Effector memory CD8-positive, alpha-beta T cell (primary cell): Measurements from ENCODE around the gene HLA-DQA1.
"Not testable (repeated sequence)": the region's sequence is repeated elsewhere in the genome, so short reads cannot be mapped to it uniquely, and the experiment has no call there.

Experiments
- ATAC-seq: fragments of 150-1000 bp; cut with Tn5 transposase; replicated peaks from 2 replicates; pipeline ENCODE4 v1.10.0; 2021; ENCODE audit warnings: mild to moderate bottlenecking, moderate library complexity
- DNase-seq, 3 experiments: peaks; one replicate each; pipeline ENCODE4 v3.0.0; 2021
- H3K27ac Mint-ChIP-seq, 2 donors: one replicate each; pipeline ENCODE4 v1.8.0; 2022; ENCODE audit warnings: mild to moderate bottlenecking in 2 of 2, mixed read lengths in 2 of 2, moderate library complexity in 2 of 2
- H3K27me3 Mint-ChIP-seq, 2 donors: one replicate each; pipeline ENCODE4 v1.8.0; 2022; ENCODE audit warnings: mixed read lengths in 2 of 2
- H3K36me3 Mint-ChIP-seq: one replicate; pipeline ENCODE4 v1.8.0; 2022; ENCODE audit warnings: mild to moderate bottlenecking, moderate library complexity, mixed read lengths; ENCODE audit not compliant: insufficient read depth
- H3K4me1 Mint-ChIP-seq, 2 donors: one replicate each; pipeline ENCODE4 v1.8.0; 2022; ENCODE audit warnings: low read depth in 2 of 2, mixed read lengths in 2 of 2
- H3K4me3 Mint-ChIP-seq, 2 donors: one replicate each; pipeline ENCODE4 v1.8.0; 2022; ENCODE audit warnings: mild to moderate bottlenecking in 2 of 2, mixed read lengths in 2 of 2, moderate library complexity in 2 of 2
- H3K9me3 Mint-ChIP-seq, 2 donors: one replicate each; pipeline ENCODE4 v1.8.0; 2022; ENCODE audit warnings: mixed read lengths in 2 of 2

The HLA-DQA1 gene

DNA sequence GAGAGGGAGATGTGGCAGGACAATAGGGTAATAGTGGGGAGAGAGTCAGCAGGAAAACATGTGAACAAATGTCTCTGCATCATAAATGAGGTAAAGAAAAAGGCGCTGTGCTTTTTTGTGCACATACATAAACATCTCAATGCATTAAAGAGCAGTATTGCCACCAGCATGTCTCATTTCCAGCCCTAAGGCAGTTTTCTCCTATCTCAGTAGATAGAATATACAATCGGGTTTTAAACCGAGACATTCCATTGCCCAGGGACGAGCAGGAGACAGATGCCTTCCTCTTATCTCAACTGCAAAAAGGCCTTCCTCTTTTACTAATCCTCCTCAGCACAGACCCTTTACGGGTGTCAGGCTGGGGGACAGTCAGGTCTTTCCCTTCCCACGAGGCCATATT is 20.1 kb downstream of the HLA-DQA1 start:
- not testable (repeated sequence) for H3K9me3 Mint-ChIP-seq, H3K27ac Mint-ChIP-seq, H3K4me3 Mint-ChIP-seq, DNase-seq, ATAC-seq, H3K27me3 Mint-ChIP-seq
- peaks cover 12% of the 10 kb centered on the region for H3K36me3 Mint-ChIP-seq
- peaks cover 3 to 10% of the 10 kb centered on the region in 2 donors for H3K4me1 Mint-ChIP-seq

DNA sequence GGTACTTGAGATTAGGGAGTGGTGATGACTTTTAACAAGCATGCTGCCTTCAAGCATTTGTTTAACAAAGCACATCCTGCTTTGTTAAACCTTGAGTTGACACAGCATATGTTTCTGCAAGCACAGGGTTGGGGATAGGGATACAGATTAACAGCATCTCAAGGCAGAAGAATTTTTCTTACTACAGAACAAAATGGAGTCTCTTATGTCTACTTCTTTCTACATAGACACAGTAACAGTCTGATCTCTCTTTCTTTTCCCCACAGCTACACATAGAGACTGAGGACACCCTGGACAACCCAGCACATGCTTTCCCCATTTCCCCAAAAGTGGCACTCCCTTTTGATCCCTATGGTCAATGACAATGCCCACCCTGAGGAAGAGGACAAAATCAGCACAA is 20.6 kb downstream of the HLA-DQA1 start:
- DNase-seq, ATAC-seq, H3K27me3 Mint-ChIP-seq, H3K9me3 Mint-ChIP-seq, H3K4me3 Mint-ChIP-seq: not testable (repeated sequence)
- Mint-ChIP-seq H3K27ac (peak overlapping the region; percentile 11 to 55), H3K36me3 (peaks cover 17% of the 10 kb centered on the region), H3K4me1 (peaks cover 3 to 13% of the 10 kb centered on the region in 2 donors)

DNA sequence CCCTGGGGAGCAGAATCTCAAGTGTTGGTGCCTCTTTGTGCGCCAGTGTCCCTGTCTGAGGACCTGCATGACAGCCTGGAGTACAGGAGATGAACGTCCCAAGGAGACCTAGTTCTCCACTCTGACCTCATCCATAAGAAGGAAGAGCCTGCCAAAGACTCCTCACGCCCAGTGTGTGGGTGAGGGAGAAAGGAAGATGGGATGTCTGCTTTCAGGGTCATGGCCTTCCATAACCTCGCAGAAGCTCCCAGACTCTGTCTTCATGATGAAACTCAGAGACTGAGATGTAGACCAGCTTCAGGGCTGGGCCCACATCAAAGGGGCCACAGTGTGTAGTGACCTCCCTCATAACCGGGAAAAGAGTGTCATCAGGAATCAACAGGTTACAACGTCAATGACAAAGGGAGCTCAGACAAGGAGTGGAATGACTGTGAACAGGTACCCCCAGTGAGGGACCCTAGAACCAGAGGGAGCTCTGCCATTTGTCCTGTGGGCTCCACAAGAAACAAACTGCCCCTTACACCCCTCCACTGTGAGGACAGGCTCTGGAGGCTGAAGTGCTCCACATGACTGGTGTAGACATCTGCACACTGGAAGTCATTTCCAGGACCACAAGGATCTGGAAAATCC is 21.2 kb downstream of the HLA-DQA1 start:
- Mint-ChIP-seq H3K4me3 (no peak overlapping the region), H3K27me3 (no peaks in the 10 kb centered on the region), H3K4me1 (peaks cover 3 to 18% of the 10 kb centered on the region in 2 donors), H3K36me3 (peaks cover 19% of the 10 kb centered on the region), H3K9me3 (no peaks in the 10 kb centered on the region), H3K27ac (peak overlapping the region; percentile 11 to 55)
- ATAC-seq (no peak), DNase-seq (no peak)

DNA sequence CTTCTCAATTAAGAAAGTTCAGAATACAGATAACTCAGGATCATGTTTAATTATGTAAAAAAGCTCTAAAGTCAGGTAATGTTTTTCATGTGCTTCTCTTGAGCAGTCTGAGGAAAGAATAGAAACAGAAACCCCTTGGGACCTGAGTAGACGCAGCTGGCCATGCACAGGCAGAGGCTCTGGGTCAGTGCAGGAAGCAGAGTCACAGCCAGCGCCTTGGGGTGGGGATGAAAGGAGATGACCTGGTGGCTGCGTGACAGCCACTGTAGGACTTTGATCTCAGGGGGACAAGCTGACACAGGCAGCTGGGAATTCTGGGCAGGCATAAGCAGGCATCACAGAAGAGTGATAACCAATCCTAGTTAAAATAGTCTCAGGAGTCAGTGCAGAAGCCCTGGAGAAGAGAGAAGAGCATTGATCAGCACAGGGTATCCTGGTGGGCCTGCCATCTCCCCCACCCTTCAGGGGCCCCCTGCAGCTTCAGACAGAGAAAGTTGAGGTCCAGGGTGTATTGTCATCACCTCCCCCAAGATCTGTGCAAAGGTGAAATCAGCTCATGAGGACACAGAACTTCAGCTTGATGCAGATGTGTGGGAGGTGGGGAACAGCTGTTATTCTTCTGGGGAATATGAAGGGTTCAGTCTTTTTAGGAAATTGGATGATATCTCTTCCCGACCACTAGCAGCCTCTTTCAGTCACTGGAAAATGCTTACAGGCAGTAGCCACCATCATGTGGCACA is 22.8 kb downstream of the HLA-DQA1 start:
- peak overlapping the region in 1 of 2 donors; percentile 65 for H3K27ac Mint-ChIP-seq
- DNase-seq = no peak
- H3K4me3 Mint-ChIP-seq = peak overlapping the region in 1 of 2 donors; percentile 9
- peaks cover 9 to 32% of the 10 kb centered on the region in 2 donors for H3K4me1 Mint-ChIP-seq
- peaks cover 30% of the 10 kb centered on the region for H3K36me3 Mint-ChIP-seq
- no peaks in the 10 kb centered on the region for H3K9me3 Mint-ChIP-seq
- H3K27me3 Mint-ChIP-seq = no peaks in the 10 kb centered on the region
- ATAC-seq = no peak

DNA sequence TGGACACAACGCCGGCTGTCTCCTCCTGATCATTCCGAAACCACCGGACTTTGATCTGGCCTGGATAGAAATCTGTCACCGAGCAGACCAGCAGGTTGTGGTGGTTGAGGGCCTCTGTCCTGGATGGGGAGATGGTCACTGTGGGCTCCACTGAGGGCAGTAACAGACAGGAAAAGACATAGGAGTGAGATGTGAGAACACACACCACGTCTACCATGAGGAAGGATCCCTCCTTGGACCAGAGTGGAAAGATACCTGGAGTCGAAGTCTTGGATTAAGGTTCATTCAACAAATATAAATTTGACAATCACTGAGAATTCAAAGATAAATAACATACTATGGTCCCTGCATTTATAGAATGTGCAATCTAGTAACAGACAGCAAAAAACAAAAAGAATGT is 24.9 kb downstream of the HLA-DQA1 start:
- Mint-ChIP-seq H3K4me3 (no peak overlapping the region), H3K27ac (peak overlapping the region in 1 of 2 donors; percentile 15), H3K27me3 (peaks cover 0 to 12% of the 10 kb centered on the region in 2 donors), H3K9me3 (no peaks in the 10 kb centered on the region), H3K4me1 (peaks cover 28 to 49% of the 10 kb centered on the region in 2 donors), H3K36me3 (peaks cover 48% of the 10 kb centered on the region)
- DNase-seq = no peak
- no peak for ATAC-seq

DNA sequence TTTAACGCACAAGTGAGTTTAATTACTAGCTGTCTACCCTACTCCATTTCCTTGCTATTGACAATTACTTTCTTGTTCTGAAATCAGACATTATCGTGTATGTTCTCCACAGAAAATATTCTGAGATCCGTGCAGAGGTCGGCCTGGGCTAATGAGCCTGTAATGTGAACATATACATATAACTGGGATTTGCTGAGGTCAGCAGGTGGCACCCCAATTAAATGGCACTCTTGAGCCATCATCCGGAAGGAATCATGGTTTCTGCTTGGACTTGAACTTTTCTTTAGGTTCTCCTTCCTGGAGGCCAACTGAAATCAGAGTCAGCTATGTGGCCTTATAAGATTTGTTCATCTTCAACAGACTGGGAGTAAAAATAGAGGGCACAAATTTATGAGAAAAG is 25.6 kb downstream of the HLA-DQA1 start:
- peak overlapping the region in 1 of 2 donors; percentile 90 for H3K4me3 Mint-ChIP-seq
- no peaks in the 10 kb centered on the region for H3K9me3 Mint-ChIP-seq
- ATAC-seq = no peak
- peaks cover 28 to 56% of the 10 kb centered on the region in 2 donors for H3K4me1 Mint-ChIP-seq
- peaks cover 48% of the 10 kb centered on the region for H3K36me3 Mint-ChIP-seq
- peak overlapping the region in 1 of 2 donors; percentile 11 for H3K27ac Mint-ChIP-seq
- peaks cover 0 to 12% of the 10 kb centered on the region in 2 donors for H3K27me3 Mint-ChIP-seq
- DNase-seq = no peak

DNA sequence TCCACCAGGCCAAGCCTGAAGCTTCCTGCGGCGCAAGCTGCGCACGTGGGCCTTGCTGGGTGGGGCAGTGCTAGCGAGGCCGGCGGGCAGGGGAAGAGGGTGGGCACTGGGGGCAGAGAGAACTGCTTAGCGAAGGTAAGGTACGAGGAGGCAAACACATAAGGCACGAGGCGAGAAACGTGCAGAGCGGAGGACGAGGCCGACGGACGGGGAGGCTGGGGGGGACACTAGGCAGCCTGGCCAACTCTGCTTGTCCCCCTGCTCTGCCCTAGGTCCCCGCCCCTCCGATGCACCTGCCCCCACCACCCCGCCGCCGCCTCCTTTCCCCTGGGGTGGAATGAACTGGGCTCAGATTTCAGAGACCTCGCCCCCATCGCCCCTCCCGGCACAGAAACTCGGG is 27.1 kb downstream of the HLA-DQA1 start:
- peaks cover 33 to 67% of the 10 kb centered on the region in 2 donors for H3K4me1 Mint-ChIP-seq
- H3K9me3 Mint-ChIP-seq = no peaks in the 10 kb centered on the region
- peaks cover 0 to 12% of the 10 kb centered on the region in 2 donors for H3K27me3 Mint-ChIP-seq
- ATAC-seq (no peak), DNase-seq (no peak)
- peaks cover 48% of the 10 kb centered on the region for H3K36me3 Mint-ChIP-seq
- H3K4me3 Mint-ChIP-seq = peak overlapping the region; percentile 86 to 90
- H3K27ac Mint-ChIP-seq = peak overlapping the region; percentile 85 to 93

DNA sequence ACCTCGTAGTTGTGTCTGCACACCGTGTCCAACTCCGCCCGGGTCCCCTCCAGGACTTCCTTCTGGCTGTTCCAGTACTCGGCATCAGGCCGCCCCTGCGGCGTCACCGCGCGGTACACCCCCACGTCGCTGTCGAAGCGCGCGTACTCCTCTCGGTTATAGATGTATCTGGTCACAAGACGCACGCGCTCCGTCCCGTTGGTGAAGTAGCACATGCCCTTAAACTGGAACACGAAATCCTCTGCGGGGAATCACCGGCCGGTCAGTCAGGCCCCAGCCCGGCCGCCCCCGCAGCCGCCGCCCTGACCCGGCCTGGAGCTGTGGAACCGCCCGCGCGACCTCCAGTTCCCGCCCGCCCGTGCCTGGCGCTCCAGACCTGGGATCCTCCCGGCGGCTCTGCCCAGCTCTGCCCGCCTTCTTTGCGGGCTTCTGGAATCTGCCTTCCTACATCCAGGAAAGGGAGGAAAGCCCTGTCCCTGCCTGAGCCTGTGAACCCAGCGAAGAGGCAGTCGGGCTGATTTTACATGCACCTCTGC is 27.7 kb downstream of the HLA-DQA1 start:
- peaks cover 0 to 12% of the 10 kb centered on the region in 2 donors for H3K27me3 Mint-ChIP-seq
- peaks cover 44% of the 10 kb centered on the region for H3K36me3 Mint-ChIP-seq
- H3K4me1 Mint-ChIP-seq = peaks cover 31 to 66% of the 10 kb centered on the region in 2 donors
- DNase-seq (peak; percentile 33 to 65 (median 41)), ATAC-seq (peak; percentile 43)
- peak overlapping the region; percentile 86 to 90 for H3K4me3 Mint-ChIP-seq
- H3K27ac Mint-ChIP-seq = peak overlapping the region; percentile 85 to 93
- H3K9me3 Mint-ChIP-seq = no peaks in the 10 kb centered on the region

DNA sequence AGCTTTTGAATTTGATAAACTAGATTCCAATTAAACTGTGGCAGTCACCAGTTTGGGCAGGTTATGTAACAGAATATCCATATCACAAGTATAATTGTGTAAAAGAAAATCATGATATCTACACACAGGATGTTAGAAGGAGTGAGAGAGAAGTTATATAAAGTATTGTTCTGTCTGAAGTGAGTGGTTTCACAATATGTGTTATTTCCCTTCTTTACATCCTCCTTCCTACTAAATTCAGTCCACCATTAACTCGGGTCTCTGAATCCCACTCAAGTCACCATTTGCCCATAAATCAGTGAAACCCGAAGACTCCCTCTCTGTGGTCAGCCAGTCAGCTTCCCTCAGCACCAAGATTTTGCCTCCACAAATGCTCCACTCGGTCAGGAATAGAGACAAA is 28.5 kb downstream of the HLA-DQA1 start:
- H3K4me1 Mint-ChIP-seq = peaks cover 30 to 63% of the 10 kb centered on the region in 2 donors
- ATAC-seq = peak; percentile 18

DNA sequence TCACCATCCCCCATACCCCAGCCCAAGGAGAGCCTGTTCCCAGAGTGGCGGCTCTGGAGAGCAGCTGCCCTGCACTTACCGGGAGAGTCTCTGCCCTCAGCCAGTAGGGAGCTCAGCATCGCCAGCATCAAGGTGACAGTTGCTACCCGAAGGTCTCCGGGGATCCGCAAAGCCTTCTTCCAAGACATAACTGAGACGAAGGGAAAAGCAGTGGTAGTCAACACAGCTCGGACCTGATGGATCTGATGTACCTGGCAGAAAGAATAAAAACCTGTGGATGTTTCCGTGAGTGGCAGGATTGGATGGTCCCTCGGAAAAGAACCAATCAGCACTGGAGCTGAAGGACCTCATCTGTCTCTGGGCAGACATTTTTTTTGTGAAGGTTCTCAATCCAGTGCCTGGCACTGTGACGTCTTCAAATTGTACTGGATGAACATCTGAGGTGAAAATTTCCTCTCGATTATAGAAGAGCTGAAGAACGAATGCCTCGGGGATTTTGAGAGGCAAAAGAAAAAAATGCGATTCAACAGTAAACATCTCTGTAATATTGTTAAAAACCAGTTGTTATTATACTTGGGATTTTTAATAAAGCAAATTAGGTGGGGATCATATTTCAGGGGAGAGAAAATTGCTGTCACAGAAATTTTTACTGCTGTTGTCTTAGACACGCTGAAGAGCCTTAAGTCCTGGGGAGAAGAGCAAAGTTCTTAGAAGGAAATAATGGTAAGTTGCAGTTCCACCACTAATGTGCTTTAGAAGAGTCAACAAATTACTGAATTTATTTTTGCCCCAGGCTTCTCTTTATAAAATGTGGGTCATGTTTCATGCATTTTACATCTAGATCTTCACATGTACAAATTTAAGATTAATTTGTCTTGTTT is 29.5 kb downstream of the HLA-DQA1 start, which contains the start of gene HLA-DQB1:
HLA-DQB1 (minus strand) TSS at position 238 of the 881 bp plus-strand sequence; CDS start at position 188, 50 bp downstream.
- Mint-ChIP-seq H3K9me3 (no peaks in the 10 kb centered on the region), H3K36me3 (peaks cover 36% of the 10 kb centered on the region), H3K27me3 (peaks cover 0 to 12% of the 10 kb centered on the region in 2 donors), H3K4me3 (peak within 1 kb of the TSS; percentile 86 to 90), H3K27ac (peak within 1 kb of the TSS; percentile 85 to 93), H3K4me1 (peaks cover 30 to 57% of the 10 kb centered on the region in 2 donors)
- DNase-seq (peak; percentile 51 to 81 (median 55)), ATAC-seq (peak; percentile 66)

More for the DNA sequence above, 28.5 kb downstream of the HLA-DQA1 start:
- no peak for DNase-seq
- Mint-ChIP-seq H3K36me3 (peaks cover 39% of the 10 kb centered on the region), H3K9me3 (no peaks in the 10 kb centered on the region), H3K4me3 (peak overlapping the region; percentile 86 to 90), H3K27me3 (peaks cover 0 to 12% of the 10 kb centered on the region in 2 donors), H3K27ac (peak overlapping the region; percentile 85 to 93)

DNA sequence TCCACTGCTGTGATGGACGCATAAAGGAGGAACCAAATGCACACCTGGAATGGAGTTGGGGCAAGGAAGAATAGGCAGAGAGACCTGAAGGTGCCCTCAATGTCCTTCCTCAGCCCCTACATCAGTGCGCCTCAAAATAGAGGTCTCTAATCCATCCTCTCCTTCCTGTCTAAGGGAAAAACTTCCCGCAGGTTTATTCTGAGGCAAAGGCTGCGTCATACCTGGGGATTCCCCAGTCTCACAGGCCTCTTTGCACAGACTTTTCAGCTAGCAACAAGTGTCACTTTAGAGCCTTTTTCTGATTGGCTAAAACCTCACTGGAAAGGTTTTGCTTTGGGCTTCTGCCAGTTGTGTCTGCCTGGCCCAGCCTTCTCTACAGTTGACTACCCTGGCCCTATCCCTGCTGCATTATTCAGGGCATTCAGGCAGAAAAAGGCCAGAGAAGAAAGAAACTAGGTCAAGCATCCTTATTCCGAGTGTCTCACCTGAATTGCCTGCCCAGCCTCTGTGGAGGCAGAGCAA is 31.1 kb downstream of the HLA-DQA1 start:
- H3K4me1 Mint-ChIP-seq = peaks cover 30 to 50% of the 10 kb centered on the region in 2 donors
- peaks cover 0 to 12% of the 10 kb centered on the region in 2 donors for H3K27me3 Mint-ChIP-seq
- H3K4me3 Mint-ChIP-seq = peak overlapping the region; percentile 45 to 90

DNA sequence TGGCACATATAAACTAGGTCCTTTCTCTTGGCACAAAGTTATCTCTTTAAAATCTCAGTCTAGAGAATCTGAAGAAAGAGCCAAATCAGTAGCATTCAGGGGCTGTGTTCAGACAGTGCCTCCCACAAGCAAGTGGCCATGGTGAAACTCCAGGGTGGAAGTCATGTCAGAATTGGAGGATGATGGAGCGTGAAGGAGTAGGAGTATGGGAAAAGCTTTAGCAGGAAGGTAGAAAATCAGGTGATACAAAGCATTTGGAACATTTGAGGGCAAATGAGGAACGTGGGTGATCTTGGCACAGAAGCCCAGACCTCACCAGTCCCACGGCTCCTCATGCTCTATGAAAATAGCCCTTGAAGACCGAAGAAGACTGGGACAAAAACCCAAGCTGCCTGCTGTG is 32.0 kb downstream of the HLA-DQA1 start:
- H3K4me3 Mint-ChIP-seq = no peak overlapping the region
- H3K27ac Mint-ChIP-seq = peak overlapping the region; percentile 30 to 93
- H3K4me1 Mint-ChIP-seq = peaks cover 27 to 40% of the 10 kb centered on the region in 2 donors

More for the DNA sequence above, 31.1 kb downstream of the HLA-DQA1 start:
- H3K36me3 Mint-ChIP-seq = peaks cover 29% of the 10 kb centered on the region
- peaks cover 0 to 3% of the 10 kb centered on the region in 2 donors for H3K9me3 Mint-ChIP-seq
- DNase-seq (peak; percentile 46 to 72 (median 48)), ATAC-seq (peak; percentile 74)
- peak overlapping the region; percentile 85 to 93 for H3K27ac Mint-ChIP-seq

More for the DNA sequence above, 32.0 kb downstream of the HLA-DQA1 start:
- Mint-ChIP-seq H3K27me3 (peaks cover 0 to 12% of the 10 kb centered on the region in 2 donors), H3K9me3 (peaks cover 0 to 3% of the 10 kb centered on the region in 2 donors), H3K36me3 (peaks cover 22% of the 10 kb centered on the region)
- no peak for ATAC-seq
- DNase-seq = no peak
